Naive B cell (primary cell): Measurements from ENCODE around the gene FAAP100. TPM values are rescaled to one million over a fixed set of nuclear protein-coding genes. Genes with fewer than 3 reads are reported as not detected.

Experiments
- ATAC-seq, 2 donors: fragments of 150-1000 bp; cut with Tn5 transposase; 2 replicates each; pipeline ENCODE4 v1.10.0; 2021; ENCODE audit warnings: low read depth in 2 of 2, mild to moderate bottlenecking in 2 of 2, moderate library complexity in 2 of 2
- DNase-seq: peaks from one replicate; pipeline ENCODE4 v3.0.0; 2022
- H3K27ac Mint-ChIP-seq, 6 donors: one replicate each; pipeline ENCODE4 v1.8.0; 2020 to 2022; ENCODE audit warnings: mild to moderate bottlenecking in 6 of 6, mixed read lengths in 6 of 6, moderate library complexity in 5 of 6, inconsistent platforms in 2 of 6
- H3K27me3 Mint-ChIP-seq, 3 donors: one replicate each; pipeline ENCODE4 v1.8.0; 2021 to 2022; ENCODE audit warnings: mixed read lengths in 3 of 3, mild to moderate bottlenecking in 1 of 3
- H3K36me3 Mint-ChIP-seq, 2 donors: one replicate each; pipeline ENCODE4 v1.8.0; 2020 to 2022; ENCODE audit warnings: mixed read lengths in 2 of 2, inconsistent platforms in 1 of 2, mild to moderate bottlenecking in 1 of 2
- H3K4me1 Mint-ChIP-seq, 3 donors: one replicate each; pipeline ENCODE4 v1.8.0; 2020 to 2022; ENCODE audit warnings: mixed read lengths in 3 of 3, inconsistent platforms in 1 of 3, mild to moderate bottlenecking in 1 of 3, moderate library complexity in 1 of 3
- H3K4me3 Mint-ChIP-seq, 8 donors: one replicate each; pipeline ENCODE4 v1.8.0; 2020 to 2022; ENCODE audit warnings: mild to moderate bottlenecking in 8 of 8, mixed read lengths in 8 of 8, moderate library complexity in 8 of 8, inconsistent platforms in 2 of 8
- H3K9me3 Mint-ChIP-seq, 7 donors: one replicate each; pipeline ENCODE4 v1.8.0; 2020 to 2022; ENCODE audit warnings: mixed read lengths in 7 of 7, mild to moderate bottlenecking in 5 of 7, inconsistent platforms in 2 of 7, moderate library complexity in 1 of 7
- polyA plus RNA-seq, 6 donors: library from polyadenylated mRNA; unstranded; fragments of 300-500 nt; fragmentation: Illumina TruSeq; gene quantifications; one replicate each; pipeline ENCODE4 v1.2.3, GENCODE V29; 2021; ENCODE audit warnings: low read depth in 6 of 6

Gene FAAP100
- polyA plus RNA-seq, 6 donors from 2014 or later, result 12.5 to 31.2 (median 15.1) TPM

GRCh38 chr17:81570964-81571363 is 18.8 kb upstream of the FAAP100 start:
- DNase-seq (no peak), ATAC-seq (no peak)
- H3K27ac Mint-ChIP-seq, result no peak overlapping the region
- no peak overlapping the region for H3K4me3 Mint-ChIP-seq
- H3K9me3 Mint-ChIP-seq, result no peaks in the 10 kb centered on the region
- peaks cover 12 to 16% of the 10 kb centered on the region in 2 donors for H3K36me3 Mint-ChIP-seq
- H3K27me3 Mint-ChIP-seq, result no peaks in the 10 kb centered on the region
- H3K4me1 Mint-ChIP-seq, result peaks cover 0 to 3% (median 3%) of the 10 kb centered on the region in 3 donors

- Mint-ChIP-seq H3K9me3 (no peaks in the 10 kb centered on the region), H3K4me3 (no peak overlapping the region), H3K27ac (peak overlapping the region in 1 of 6 donors; percentile 50), H3K36me3 (peaks cover 15 to 16% of the 10 kb centered on the region in 2 donors), H3K4me1 (peaks cover 0 to 3% (median 3%) of the 10 kb centered on the region in 3 donors), H3K27me3 (no peaks in the 10 kb centered on the region)
- ATAC-seq, result no peak
- no peak for DNase-seq
Observed at GRCh38 chr17:81569986-81570514, 17.9 kb upstream of the FAAP100 start.

GRCh38 chr17:81568416-81568815 is 16.3 kb upstream of the FAAP100 start:
- Mint-ChIP-seq H3K9me3 (no peaks in the 10 kb centered on the region), H3K4me3 (no peak overlapping the region), H3K36me3 (peaks cover 7 to 15% of the 10 kb centered on the region in 2 donors), H3K4me1 (peaks cover 0 to 8% (median 0%) of the 10 kb centered on the region in 3 donors), H3K27me3 (no peaks in the 10 kb centered on the region), H3K27ac (no peak overlapping the region)
- no peak for DNase-seq
- ATAC-seq, result no peak

DNA sequence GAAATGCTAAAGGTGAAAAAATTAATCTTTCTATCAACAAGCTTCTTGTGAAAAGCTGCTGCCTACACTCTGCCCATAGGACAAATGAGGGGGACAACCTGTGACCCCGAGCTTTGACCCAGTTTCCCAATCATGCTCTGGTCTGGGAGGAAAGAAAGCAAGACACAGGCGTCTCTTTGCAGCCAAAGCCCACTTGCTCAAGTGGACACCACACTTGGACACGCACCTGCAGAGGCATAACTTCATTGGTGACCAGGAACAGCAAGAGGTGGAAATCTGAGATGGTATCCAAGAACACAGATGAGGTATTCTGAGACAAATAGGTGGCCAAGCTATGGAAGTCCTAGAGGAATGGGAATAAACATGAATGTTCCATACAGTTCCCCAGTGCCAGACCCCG is 15.0 kb upstream of the FAAP100 start:
- Mint-ChIP-seq H3K4me1 (peaks cover 5 to 20% (median 6%) of the 10 kb centered on the region in 3 donors), H3K4me3 (no peak overlapping the region), H3K27ac (peak overlapping the region in 1 of 6 donors; percentile 69), H3K9me3 (no peaks in the 10 kb centered on the region), H3K27me3 (no peaks in the 10 kb centered on the region), H3K36me3 (peaks cover 7 to 15% of the 10 kb centered on the region in 2 donors)
- DNase-seq, result no peak
- ATAC-seq, result no peak

GRCh38 chr17:81566461-81567126 is 14.4 kb upstream of the FAAP100 start:
- no peak overlapping the region for H3K4me3 Mint-ChIP-seq
- H3K36me3 Mint-ChIP-seq, result peaks cover 7 to 15% of the 10 kb centered on the region in 2 donors

DNA sequence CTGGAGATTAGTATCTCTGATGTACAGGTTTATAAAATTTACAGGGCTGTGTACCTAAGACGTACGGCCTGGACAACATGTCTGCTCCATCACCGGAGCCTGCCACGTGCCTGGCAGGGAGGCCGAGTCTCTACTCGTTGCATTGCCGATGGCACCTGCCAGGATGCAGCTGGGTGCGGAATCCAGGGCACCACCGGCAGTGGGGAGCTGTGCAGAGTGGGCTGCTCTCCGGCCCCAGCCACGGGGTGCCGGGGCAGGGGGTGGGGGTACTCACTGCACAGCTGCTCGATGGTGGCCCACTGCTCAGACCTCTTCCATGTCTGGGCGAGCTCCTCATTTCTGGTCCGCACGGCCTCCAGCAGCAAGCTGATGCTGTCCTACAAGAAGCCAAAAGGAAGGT is 13.1 kb upstream of the FAAP100 start:
- peaks cover 21 to 38% (median 22%) of the 10 kb centered on the region in 3 donors for H3K4me1 Mint-ChIP-seq
- DNase-seq (no peak), ATAC-seq (no peak)
- no peak overlapping the region for H3K4me3 Mint-ChIP-seq
- H3K27me3 Mint-ChIP-seq, result no peaks in the 10 kb centered on the region
- no peaks in the 10 kb centered on the region for H3K9me3 Mint-ChIP-seq
- peak overlapping the region in 1 of 6 donors; percentile 26 for H3K27ac Mint-ChIP-seq
- peaks cover 7 to 12% of the 10 kb centered on the region in 2 donors for H3K36me3 Mint-ChIP-seq

More at GRCh38 chr17:81566461-81567126, 14.4 kb upstream of the FAAP100 start:
- DNase-seq, result no peak
- Mint-ChIP-seq H3K27ac (peak overlapping the region in 4 of 6 donors; percentile 37 to 82 (median 72)), H3K4me1 (peaks cover 8 to 25% (median 9%) of the 10 kb centered on the region in 3 donors), H3K27me3 (no peaks in the 10 kb centered on the region), H3K9me3 (no peaks in the 10 kb centered on the region)
- no peak for ATAC-seq

DNA sequence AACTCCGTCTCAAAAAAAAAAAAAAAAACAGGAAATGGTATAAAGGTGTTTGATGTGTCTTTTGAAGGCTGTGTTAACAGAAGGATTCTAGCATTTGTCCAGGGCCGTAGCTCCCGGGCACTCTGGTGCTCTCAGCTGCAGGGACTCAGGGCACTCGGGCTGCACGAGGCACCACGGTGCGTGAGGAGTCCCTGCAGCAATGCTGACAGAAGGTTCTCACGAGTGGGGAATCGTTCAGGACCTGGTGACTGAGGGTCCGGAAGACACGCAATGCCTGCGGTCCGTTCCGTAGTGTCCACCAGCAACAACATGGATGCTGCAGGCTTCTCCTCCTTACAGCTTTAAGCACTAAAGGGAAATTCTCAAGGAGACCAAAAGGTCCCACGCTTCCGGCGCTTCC is 12.6 kb upstream of the FAAP100 start:
- Mint-ChIP-seq H3K27ac (peak overlapping the region in 1 of 6 donors; percentile 26), H3K36me3 (peaks cover 7 to 12% of the 10 kb centered on the region in 2 donors), H3K9me3 (no peaks in the 10 kb centered on the region), H3K27me3 (no peaks in the 10 kb centered on the region), H3K4me3 (no peak overlapping the region), H3K4me1 (peaks cover 21 to 39% (median 25%) of the 10 kb centered on the region in 3 donors)
- DNase-seq, result no peak
- no peak for ATAC-seq

GRCh38 chr17:81563861-81564586 is 11.9 kb upstream of the FAAP100 start:
- Mint-ChIP-seq H3K27ac (no peak overlapping the region), H3K36me3 (peaks cover 7 to 12% of the 10 kb centered on the region in 2 donors), H3K27me3 (no peaks in the 10 kb centered on the region), H3K4me1 (peaks cover 21 to 39% (median 25%) of the 10 kb centered on the region in 3 donors), H3K9me3 (no peaks in the 10 kb centered on the region), H3K4me3 (no peak overlapping the region)
- ATAC-seq (no peak), DNase-seq (no peak)

- Mint-ChIP-seq H3K27ac (peak overlapping the region; percentile 76 to 97 (median 92)), H3K9me3 (no peaks in the 10 kb centered on the region), H3K27me3 (no peaks in the 10 kb centered on the region), H3K36me3 (peaks cover 6 to 7% of the 10 kb centered on the region in 2 donors), H3K4me3 (peak overlapping the region; percentile 15 to 90 (median 74)), H3K4me1 (peaks cover 25 to 43% (median 25%) of the 10 kb centered on the region in 3 donors)
- ATAC-seq (peak in 1 of 2 donors; percentile 29), DNase-seq (no peak)
Observed at GRCh38 chr17:81561494-81561885, 9.3 kb upstream of the FAAP100 start.

DNA sequence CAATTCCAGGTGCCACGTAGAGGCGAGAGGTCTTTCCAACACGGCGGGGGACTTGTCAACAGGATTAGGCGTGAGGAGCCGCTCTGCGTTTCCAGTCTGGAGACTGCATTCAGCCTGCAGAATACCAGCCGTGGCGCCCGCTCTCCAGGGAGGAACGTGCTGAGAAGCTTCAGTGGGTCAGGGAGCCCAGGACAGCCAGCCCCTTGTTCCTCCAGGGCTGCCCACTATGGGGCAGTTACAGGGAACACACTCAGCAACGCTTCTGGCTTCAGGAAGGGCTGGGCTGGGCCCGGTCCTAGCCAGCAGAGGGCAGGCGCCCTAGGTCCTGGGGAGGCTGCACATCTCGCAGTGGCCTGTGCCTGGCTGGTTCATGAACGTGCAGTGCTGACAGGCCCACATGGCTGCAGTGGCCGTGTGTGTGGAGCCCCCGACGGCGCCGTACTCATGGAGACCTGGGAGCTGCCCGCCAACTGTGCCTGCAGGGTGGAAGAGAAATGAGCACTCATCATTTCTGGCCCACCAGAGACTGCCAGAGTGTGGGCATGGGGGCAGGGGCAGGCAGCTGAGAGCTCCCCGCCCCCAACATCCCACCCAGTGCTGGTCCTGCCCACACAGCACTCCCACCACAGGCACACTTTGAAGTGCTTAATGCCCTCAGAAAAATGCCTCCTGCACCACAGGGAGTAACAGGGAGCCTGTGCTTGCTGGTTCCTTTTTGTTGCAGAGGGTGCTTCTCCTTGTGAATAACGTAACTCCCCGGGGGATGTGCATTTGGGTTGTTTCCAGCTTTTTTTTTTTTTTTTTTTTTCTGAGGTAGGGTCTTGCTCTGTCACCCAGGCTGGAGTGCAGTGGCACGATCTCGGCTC is 7.0 kb upstream of the FAAP100 start:
- ATAC-seq (no peak), DNase-seq (no peak)
- Mint-ChIP-seq H3K36me3 (peaks cover 0 to 7% of the 10 kb centered on the region in 2 donors), H3K9me3 (no peaks in the 10 kb centered on the region), H3K4me3 (peak overlapping the region in 1 of 8 donors; percentile 61), H3K4me1 (peaks cover 27 to 51% (median 29%) of the 10 kb centered on the region in 3 donors), H3K27me3 (no peaks in the 10 kb centered on the region), H3K27ac (no peak overlapping the region)

DNA sequence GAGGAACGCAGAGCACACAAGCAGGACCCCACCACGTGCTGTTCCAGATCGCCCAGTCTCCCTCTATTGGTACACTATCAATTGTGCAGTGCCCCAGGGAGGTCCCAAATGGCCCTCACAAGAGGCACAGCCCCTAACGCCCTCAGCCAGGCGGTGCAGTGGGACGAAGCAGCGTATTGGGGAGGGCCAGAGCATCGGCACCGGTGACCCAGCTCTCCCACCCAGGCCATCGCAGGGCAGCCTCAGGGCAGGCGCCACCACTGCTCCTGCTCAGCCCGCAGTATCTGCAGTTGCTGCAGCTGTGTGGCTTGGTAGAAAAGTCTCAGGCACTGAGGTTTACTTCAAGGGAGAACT is 5.9 kb upstream of the FAAP100 start:
- Mint-ChIP-seq H3K4me1 (peaks cover 38 to 55% (median 40%) of the 10 kb centered on the region in 3 donors), H3K27ac (no peak overlapping the region), H3K27me3 (no peaks in the 10 kb centered on the region), H3K36me3 (peaks cover 0 to 7% of the 10 kb centered on the region in 2 donors), H3K4me3 (peak overlapping the region in 1 of 8 donors; percentile 22), H3K9me3 (no peaks in the 10 kb centered on the region)
- ATAC-seq (no peak), DNase-seq (no peak)

DNA sequence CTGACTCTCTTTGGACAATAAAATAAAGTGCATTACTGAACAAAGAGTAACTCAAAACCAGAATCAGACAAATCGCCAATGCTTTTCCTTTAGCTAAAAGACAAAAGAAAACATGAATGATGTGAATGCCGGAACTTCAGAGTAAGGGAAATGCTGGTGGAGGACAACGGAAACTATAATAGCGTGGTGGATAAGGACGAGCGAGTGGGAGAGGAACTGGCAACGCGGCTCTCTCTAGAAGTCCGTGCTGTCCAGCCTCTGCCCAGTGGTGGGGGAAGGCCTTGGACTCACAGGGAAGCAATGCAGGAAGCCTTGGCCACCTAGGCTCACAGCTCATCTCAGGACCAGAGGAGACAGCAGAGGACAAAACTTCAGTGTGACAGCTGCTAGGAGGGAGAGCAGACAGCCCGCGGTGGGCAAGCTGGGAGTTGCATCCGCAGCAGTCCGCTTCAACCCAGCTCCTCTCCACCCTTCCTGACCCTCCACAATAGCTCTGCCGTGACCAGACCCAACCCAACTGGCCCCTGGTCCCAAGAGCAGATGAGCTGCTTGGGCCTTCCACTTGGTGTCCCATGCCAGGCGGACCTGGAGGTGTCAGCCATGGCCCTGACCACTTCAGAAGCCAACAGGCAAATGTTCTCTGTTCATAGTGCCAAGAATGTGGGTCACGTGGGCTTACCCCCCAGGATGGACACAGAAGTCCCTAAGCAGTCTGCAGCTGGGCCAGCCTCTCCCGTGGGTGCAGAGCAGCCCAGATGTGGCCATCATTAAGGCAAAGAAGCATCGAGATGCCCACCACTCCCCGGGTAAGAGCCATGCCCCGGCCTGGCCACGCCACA is 5.3 kb upstream of the FAAP100 start:
- H3K9me3 Mint-ChIP-seq, result no peaks in the 10 kb centered on the region
- H3K4me3 Mint-ChIP-seq, result peak overlapping the region in 1 of 8 donors; percentile 9
- H3K36me3 Mint-ChIP-seq, result peaks cover 0 to 7% of the 10 kb centered on the region in 2 donors
- no peaks in the 10 kb centered on the region for H3K27me3 Mint-ChIP-seq
- ATAC-seq (no peak), DNase-seq (no peak)
- peaks cover 37 to 50% (median 39%) of the 10 kb centered on the region in 3 donors for H3K4me1 Mint-ChIP-seq
- H3K27ac Mint-ChIP-seq, result peak overlapping the region in 4 of 6 donors; percentile 38 to 90 (median 72)
